MM.1S (cell line): ENCODE measurements around the gene FHL1.

ENCODE experiments used
- DNase-seq: peaks from one replicate; pipeline ENCODE4 v3.0.0-alpha.2; 2015
- H2AFZ ChIP-seq: fragments of 300-600 bp; sonication (generic); 2 replicates; pipeline ENCODE4 v1.6.0; 2016; ENCODE audit warnings: antibody characterized with exemption, low read length
- H3F3A ChIP-seq: fragments of 300-600 bp; sonication (generic); 2 replicates; pipeline ENCODE4 v1.6.1; 2016; ENCODE audit warnings: mild to moderate bottlenecking, antibody characterized with exemption, low read length, moderate library complexity, mixed read lengths; ENCODE audit not compliant: insufficient read depth
- H3K27ac ChIP-seq: fragments of 300-600 bp; sonication (generic); 2 replicates; pipeline ENCODE4 v1.5.1; 2016; ENCODE audit warnings: mild to moderate bottlenecking, low read length
- H3K27me3 ChIP-seq: fragments of 300-600 bp; sonication (generic); replicated peaks from 2 replicates; pipeline ENCODE4 v1.6.0; 2016; ENCODE audit warnings: low read length; ENCODE audit not compliant: insufficient read depth
- H3K36me3 ChIP-seq: fragments of 300-600 bp; sonication (generic); replicated peaks from 2 replicates; pipeline ENCODE4 v1.6.1; 2016; ENCODE audit warnings: mild to moderate bottlenecking, low read length, mixed read lengths; ENCODE audit not compliant: insufficient read depth
- H3K4me1 ChIP-seq: fragments of 300-600 bp; sonication (generic); 2 replicates; pipeline ENCODE4 v1.6.1; 2016; ENCODE audit warnings: low read length, mixed read lengths
- H3K4me2 ChIP-seq: fragments of 300-600 bp; sonication (generic); 2 replicates; pipeline ENCODE4 v1.6.0; 2016; ENCODE audit warnings: low read depth, low read length
- H3K4me3 ChIP-seq: fragments of 300-600 bp; sonication (generic); 2 replicates; pipeline ENCODE4 v1.5.1; 2016; ENCODE audit warnings: low read length, mixed read lengths
- H3K79me2 ChIP-seq: fragments of 300-600 bp; sonication (generic); 2 replicates; pipeline ENCODE4 v1.6.1; 2016; ENCODE audit warnings: mixed run types, low read length, mixed read lengths
- H3K9ac ChIP-seq: fragments of 300-600 bp; sonication (generic); 2 replicates; pipeline ENCODE4 v1.6.1; 2016; ENCODE audit warnings: low read length, mixed read lengths
- H3K9me2 ChIP-seq: fragments of 300-600 bp; sonication (generic); replicated peaks from 2 replicates; pipeline ENCODE4 v1.6.1; 2016; ENCODE audit warnings: mild to moderate bottlenecking, low read length, mixed read lengths; ENCODE audit not compliant: insufficient read depth
- H3K9me3 ChIP-seq: fragments of 300-600 bp; sonication (generic); replicated peaks from 2 replicates; pipeline ENCODE4 v1.6.1; 2016; ENCODE audit warnings: mild to moderate bottlenecking, low read length, mixed read lengths; ENCODE audit not compliant: insufficient read depth
- H4K20me1 ChIP-seq: fragments of 300-600 bp; sonication (generic); 2 replicates; pipeline ENCODE4 v1.6.1; 2016; ENCODE audit warnings: mild to moderate bottlenecking, low read length, moderate library complexity, mixed read lengths; ENCODE audit not compliant: insufficient read depth
- CTCF ChIP-seq: fragments of 300-600 bp; sonication (generic); IDR thresholded peaks from 2 replicates; pipeline ENCODE4 v1.5.1; 2016; ENCODE audit warnings: antibody characterized with exemption, low read length, mixed read lengths
- EZH2 ChIP-seq: fragments of 300-600 bp; sonication (generic); optimal IDR thresholded peaks from 2 replicates; pipeline ENCODE3; 2017; ENCODE audit warnings: low read depth, mild to moderate bottlenecking, antibody characterized with exemption, low read length, mixed read lengths
- EZH2phosphoT487 ChIP-seq: fragments of 300-600 bp; sonication (generic); IDR thresholded peaks from 2 replicates; pipeline ENCODE4 v1.6.1; 2018; ENCODE audit warnings: antibody characterized with exemption, low read length

Gene FHL1

GRCh38 chrX:136203951-136204350 lies 56.6 kb downstream of the FHL1 start:
- H3K27me3 ChIP-seq = no peaks in the 10 kb centered on the region
- DNase-seq = no peak
- no peak overlapping the region for H3K4me3 ChIP-seq
- no peaks in the 10 kb centered on the region for H3F3A ChIP-seq
- no peak overlapping the region for H3K4me2 ChIP-seq
- no peaks in the 10 kb centered on the region for H4K20me1 ChIP-seq
- no peak overlapping the region for H3K27ac ChIP-seq
- H3K9me3 ChIP-seq = no peaks in the 10 kb centered on the region
- H3K36me3 ChIP-seq = no peaks in the 10 kb centered on the region
- H2AFZ ChIP-seq = no peak overlapping the region
- H3K79me2 ChIP-seq = peaks cover 8% of the 10 kb centered on the region; the same call in 1 of the 2 replicates
- H3K4me1 ChIP-seq = peaks cover 18% of the 10 kb centered on the region
- TF ChIP-seq EZH2 = no peak
- TF ChIP-seq CTCF = no peak
- TF ChIP-seq EZH2phosphoT487 = no peak
- no peaks in the 10 kb centered on the region for H3K9me2 ChIP-seq
- H3K9ac ChIP-seq = no peak overlapping the region

DNA sequence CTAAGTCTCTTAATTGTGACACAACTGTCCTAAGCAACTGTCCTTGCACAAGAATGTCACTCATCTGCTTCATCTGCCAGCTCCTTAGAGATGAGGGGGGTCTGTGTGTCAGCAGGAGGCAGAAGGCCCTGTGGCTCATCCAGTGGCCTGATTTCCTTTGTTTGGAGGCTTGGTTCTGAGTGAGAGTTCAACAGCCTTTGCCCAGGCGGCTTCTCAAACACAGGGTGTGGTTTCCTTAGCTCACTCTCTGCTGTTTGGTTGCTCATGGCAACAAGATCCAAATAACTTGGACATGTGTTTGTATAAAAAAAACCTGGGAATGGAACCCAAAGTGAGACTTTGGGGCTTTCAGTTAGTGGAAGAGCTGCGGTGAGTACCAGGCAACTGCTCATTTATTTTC lies 57.2 kb downstream of the FHL1 start:
- Histone ChIP-seq H3K27ac (no peak overlapping the region), H4K20me1 (no peaks in the 10 kb centered on the region), H3K9me3 (no peaks in the 10 kb centered on the region), H3K9me2 (no peaks in the 10 kb centered on the region), H3F3A (no peaks in the 10 kb centered on the region), H3K4me1 (peaks cover 18% of the 10 kb centered on the region), H3K36me3 (no peaks in the 10 kb centered on the region), H3K9ac (no peak overlapping the region), H2AFZ (no peak overlapping the region), H3K4me3 (no peak overlapping the region), H3K79me2 (peaks cover 8% of the 10 kb centered on the region; the same call in 1 of the 2 replicates), H3K27me3 (no peaks in the 10 kb centered on the region), H3K4me2 (no peak overlapping the region)
- no peak for DNase-seq
- TF ChIP-seq CTCF (no peak), EZH2phosphoT487 (no peak)

DNA sequence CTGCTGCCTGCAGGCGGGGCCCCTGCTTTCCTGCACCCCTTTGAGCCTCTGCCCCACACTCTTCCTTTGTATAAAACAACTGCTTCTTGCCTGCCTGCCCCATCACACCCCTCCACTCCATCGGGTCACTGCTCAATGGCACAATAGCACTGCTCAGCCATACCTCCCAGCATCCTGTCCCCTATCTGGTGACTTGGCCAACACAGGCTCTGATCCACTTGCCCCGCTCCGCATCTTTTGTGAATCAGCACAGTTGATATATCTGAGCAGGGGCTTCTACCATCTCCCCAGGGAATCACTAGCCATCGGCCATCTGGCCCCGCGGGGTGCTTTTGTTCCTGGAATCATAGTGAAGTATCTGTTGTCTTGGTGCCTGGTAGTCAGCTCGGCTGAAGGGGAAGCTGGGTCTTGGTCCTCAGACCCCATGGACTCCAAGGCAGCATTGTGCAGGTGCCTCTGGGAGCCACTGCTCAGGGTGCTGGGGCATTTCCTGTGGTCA lies 58.6 kb downstream of the FHL1 start:
- DNase-seq = no peak
- Histone ChIP-seq H3F3A (no peaks in the 10 kb centered on the region), H3K4me1 (peaks cover 15% of the 10 kb centered on the region), H4K20me1 (no peaks in the 10 kb centered on the region), H2AFZ (no peak overlapping the region), H3K9ac (no peak overlapping the region), H3K79me2 (peaks cover 8% of the 10 kb centered on the region; the same call in 1 of the 2 replicates), H3K9me3 (no peaks in the 10 kb centered on the region), H3K36me3 (no peaks in the 10 kb centered on the region), H3K27me3 (no peaks in the 10 kb centered on the region), H3K4me2 (no peak overlapping the region), H3K9me2 (no peaks in the 10 kb centered on the region), H3K4me3 (no peak overlapping the region), H3K27ac (no peak overlapping the region)
- TF ChIP-seq EZH2 (no peak), CTCF (no peak), EZH2phosphoT487 (no peak)
